GM18861 (cell line): ENCODE results near the gene WNT7A.

ENCODE experiments used
- ATAC-seq: cut with Tn5 transposase; IDR thresholded peaks from one replicate; pipeline ENCODE4 v1.9.1; 2021; ENCODE audit not compliant: unreplicated experiment

Gene WNT7A

GRCh38 chr3:13885704-13886010, 5.8 kb upstream of the WNT7A start:
- ATAC-seq: no peak

GRCh38 chr3:13884851-13885703, 5.2 kb upstream of the WNT7A start:
- no peak for ATAC-seq

- ATAC-seq: no peak
Measured at GRCh38 chr3:13883681-13884080, 3.8 kb upstream of the WNT7A start.

- no peak for ATAC-seq
Measured at GRCh38 chr3:13882876-13883275, 3.0 kb upstream of the WNT7A start.

- no peak for ATAC-seq
Measured at GRCh38 chr3:13881536-13882410, 1.9 kb upstream of the WNT7A start.

GRCh38 chr3:13880811-13881156, 913 bp upstream of the WNT7A start:
- no peak for ATAC-seq

GRCh38 chr3:13879102-13879945, 547 bp downstream of the WNT7A start:
- ATAC-seq: no peak

- ATAC-seq: no peak
Measured at GRCh38 chr3:13878281-13879101, 1.4 kb downstream of the WNT7A start.

GRCh38 chr3:13877911-13878280, 2.0 kb downstream of the WNT7A start:
- no peak for ATAC-seq

- no peak for ATAC-seq
Measured at GRCh38 chr3:13876451-13877100, 3.3 kb downstream of the WNT7A start.

GRCh38 chr3:13874891-13875290, 5.0 kb downstream of the WNT7A start:
- no peak for ATAC-seq

- ATAC-seq: no peak
Measured at GRCh38 chr3:13873818-13874217, 6.1 kb downstream of the WNT7A start.

- ATAC-seq: no peak
Measured at GRCh38 chr3:13872451-13872850, 7.4 kb downstream of the WNT7A start.

- no peak for ATAC-seq
Measured at GRCh38 chr3:13871791-13872190, 8.1 kb downstream of the WNT7A start.

GRCh38 chr3:13870902-13871301, 9.0 kb downstream of the WNT7A start:
- ATAC-seq: no peak

- no peak for ATAC-seq
Measured at GRCh38 chr3:13869761-13870343, 10.0 kb downstream of the WNT7A start.

- ATAC-seq: no peak
Measured at GRCh38 chr3:13868844-13869724, 10.8 kb downstream of the WNT7A start.

GRCh38 chr3:13867732-13868131, 12.1 kb downstream of the WNT7A start:
- no peak for ATAC-seq
